PC-9 (cell line): Measurements from ENCODE around the gene EFCAB7. TPM values are rescaled to one million over a fixed set of nuclear protein-coding genes. Genes with fewer than 3 reads are reported as not detected.

Experiments
- BruUV-seq: library from RNA; stranded (reverse); fragments of 400-500 nt; replicated peaks from 2 replicates; lab custom pipeline; 2021; lab: Mats Ljungman, UMichigan
- CTCF ChIA-PET: fragments of 300-600 bp; sonication (Branson Sonifier 250); formaldehyde crosslinking; loops from one replicate; lab custom pipeline; 2022; ENCODE audit warnings: antibody characterized with exemption; lab: Charles Lee
- POLR2A ChIA-PET: fragments of 300-600 bp; sonication (Branson Sonifier 250); formaldehyde crosslinking; loops from one replicate; lab custom pipeline; 2022; ENCODE audit warnings: antibody characterized with exemption; ENCODE audit not compliant: unreplicated experiment; lab: Charles Lee
- DNase-seq, 2 experiments: peaks; one replicate each; pipeline versions ENCODE4 v3.0.0 to v3.0.0-alpha.2; 2015 to 2022; ENCODE audit warnings: mixed read lengths in 1 of 2
- H2AFZ ChIP-seq: fragments of 200-600 bp; sonication (generic); 2 replicates; pipeline ENCODE4 v1.8.1; 2017; ENCODE audit warnings: antibody characterized with exemption
- H3F3A ChIP-seq: fragments of 200-600 bp; sonication (generic); 2 replicates; pipeline ENCODE4 v1.8.1; 2017; ENCODE audit warnings: antibody characterized with exemption, mild to moderate bottlenecking, low read depth; ENCODE audit not compliant: insufficient read depth
- H3K27ac ChIP-seq: fragments of 200-600 bp; sonication (generic); 2 replicates; pipeline ENCODE4 v1.6.1; 2016; ENCODE audit warnings: mixed run types
- H3K27me3 ChIP-seq: fragments of 200-600 bp; sonication (generic); 2 replicates; pipeline ENCODE4 v1.6.1; 2016; ENCODE audit warnings: low read depth, mixed run types; ENCODE audit not compliant: insufficient read depth
- H3K36me3 ChIP-seq: fragments of 200-600 bp; sonication (generic); 2 replicates; pipeline ENCODE4 v1.6.1; 2016; ENCODE audit warnings: low read depth, mixed run types
- H3K4me1 ChIP-seq: fragments of 200-600 bp; sonication (generic); replicated peaks from 2 replicates; pipeline ENCODE4 v1.6.1; 2016; ENCODE audit warnings: mixed run types; ENCODE audit not compliant: insufficient read depth
- H3K4me2 ChIP-seq: fragments of 200-600 bp; sonication (generic); 2 replicates; pipeline ENCODE4 v1.6.1; 2017; ENCODE audit warnings: mixed run types
- H3K4me3 ChIP-seq: fragments of 200-600 bp; sonication (generic); 2 replicates; pipeline ENCODE4 v1.6.1; 2016; ENCODE audit warnings: mixed run types
- H3K79me2 ChIP-seq: fragments of 200-600 bp; sonication (generic); 2 replicates; pipeline ENCODE4 v1.6.1; 2017; ENCODE audit warnings: low read depth, mixed run types
- H3K9me2 ChIP-seq: fragments of 200-600 bp; sonication (generic); 2 replicates; pipeline ENCODE4 v1.8.1; 2017; ENCODE audit warnings: mild to moderate bottlenecking; ENCODE audit not compliant: insufficient read depth
- H3K9me3 ChIP-seq: fragments of 200-600 bp; sonication (generic); 2 replicates; pipeline ENCODE4 v1.8.1; 2016; ENCODE audit warnings: low read depth; ENCODE audit not compliant: insufficient read depth
- H4K20me1 ChIP-seq: fragments of 200-600 bp; sonication (generic); 2 replicates; pipeline ENCODE4 v1.8.1; 2017; ENCODE audit not compliant: insufficient read depth
- CTCF ChIP-seq: fragments of 200-600 bp; sonication (generic); conservative IDR thresholded peaks from 2 replicates; pipeline ENCODE4 v1.6.1; 2017; ENCODE audit warnings: mixed run types, antibody characterized with exemption, mild to moderate bottlenecking, moderate library complexity
- EZH2 ChIP-seq: fragments of 200-600 bp; sonication (generic); IDR thresholded peaks from 2 replicates; pipeline ENCODE4 v1.8.0; 2017; ENCODE audit warnings: antibody characterized with exemption, low read depth
- intact Hi-C: fragments of 100-400 bp; cut with micrococcal nuclease; formaldehyde crosslinking; loops from one replicate; pipeline ENCODE4 v1.10.0; 2022; ENCODE audit not compliant: unreplicated experiment
- total RNA-seq: library from RNA; stranded (reverse); gene quantifications from 2 replicates; pipeline ENCODE4 v1.2.3, GENCODE V29; 2021

Gene EFCAB7
- total RNA-seq, 1 experiment from 2014 or later = 11.2 TPM

- Histone ChIP-seq H3K79me2 (no peaks in the 10 kb centered on the region), H3K4me1 (no peaks in the 10 kb centered on the region), H4K20me1 (no peaks in the 10 kb centered on the region; the same call in 1 of the 2 replicates), H3K9me2 (no peaks in the 10 kb centered on the region), H3K4me3 (no peak overlapping the region), H3K27me3 (no peaks in the 10 kb centered on the region), H3K36me3 (peaks cover 10% of the 10 kb centered on the region), H3K9me3 (no peaks in the 10 kb centered on the region), H3F3A (no peaks in the 10 kb centered on the region), H3K27ac (no peak overlapping the region), H3K4me2 (no peak overlapping the region), H2AFZ (no peak overlapping the region)
- BruUV-seq = no TSS peak
- no peak for TF ChIP-seq EZH2
- no peak for TF ChIP-seq CTCF
- no peak for DNase-seq
- ChIA-PET CTCF (no interaction called here), POLR2A (no interaction called here)
- intact Hi-C loops = no loop called here
Measured at GRCh38 chr1:63532727-63533126, 9.4 kb downstream of the EFCAB7 start.

GRCh38 chr1:63533931-63534330 lies 10.6 kb downstream of the EFCAB7 start:
- Histone ChIP-seq H3K4me1 (no peaks in the 10 kb centered on the region), H3K4me3 (no peak overlapping the region), H3K79me2 (no peaks in the 10 kb centered on the region), H3K9me3 (no peaks in the 10 kb centered on the region), H3K4me2 (no peak overlapping the region), H2AFZ (no peak overlapping the region), H3K27me3 (no peaks in the 10 kb centered on the region), H3K9me2 (no peaks in the 10 kb centered on the region), H4K20me1 (no peaks in the 10 kb centered on the region; the same call in 1 of the 2 replicates), H3K27ac (no peak overlapping the region), H3K36me3 (peaks cover 5% of the 10 kb centered on the region), H3F3A (no peaks in the 10 kb centered on the region)
- DNase-seq = no peak
- no TSS peak for BruUV-seq
- ChIA-PET CTCF (no interaction called here), POLR2A (no interaction called here)
- intact Hi-C loops = no loop called here
- TF ChIP-seq EZH2 (no peak), CTCF (no peak)

- no TSS peak for BruUV-seq
- Histone ChIP-seq H3K4me3 (no peak overlapping the region), H3K27me3 (no peaks in the 10 kb centered on the region), H3F3A (no peaks in the 10 kb centered on the region), H2AFZ (no peak overlapping the region), H3K79me2 (no peaks in the 10 kb centered on the region), H3K9me3 (no peaks in the 10 kb centered on the region), H4K20me1 (no peaks in the 10 kb centered on the region; the same call in 1 of the 2 replicates), H3K9me2 (no peaks in the 10 kb centered on the region), H3K36me3 (peaks cover 5% of the 10 kb centered on the region), H3K4me2 (no peak overlapping the region), H3K4me1 (no peaks in the 10 kb centered on the region), H3K27ac (no peak overlapping the region)
- ChIA-PET CTCF (no interaction called here), POLR2A (no interaction called here)
- TF ChIP-seq CTCF = no peak
- TF ChIP-seq EZH2 = no peak
- intact Hi-C loops = no loop called here
- no peak for DNase-seq
Measured at GRCh38 chr1:63534406-63534805, 11.1 kb downstream of the EFCAB7 start.
